AG09319 (cell line): ENCODE results near the gene FOXP1.

Experiments
- DNase-seq: peaks from one replicate; pipeline ENCODE4 v3.0.0-alpha.2; 2010; ENCODE audit warnings: low read depth; ENCODE audit errors: extremely low read depth
- CTCF ChIP-seq: IDR thresholded peaks from 2 replicates; pipeline ENCODE4 v1.5.1; 2011; ENCODE audit warnings: low read depth, mild to moderate bottlenecking, inconsistent platforms, low read length, moderate library complexity

Gene FOXP1

GRCh38 chr3:71339049-71339448, 244.5 kb downstream of the FOXP1 start:
- no peak for DNase-seq
- TF ChIP-seq CTCF = no peak

GRCh38 chr3:71332813-71333212, 250.7 kb downstream of the FOXP1 start:
- no peak for TF ChIP-seq CTCF
- no peak for DNase-seq

GRCh38 chr3:71330909-71331308, 252.6 kb downstream of the FOXP1 start:
- DNase-seq = no peak
- TF ChIP-seq CTCF = no peak

GRCh38 chr3:71330505-71330904, 253.0 kb downstream of the FOXP1 start:
- no peak for DNase-seq
- no peak for TF ChIP-seq CTCF

GRCh38 chr3:71329817-71330216, 253.7 kb downstream of the FOXP1 start:
- no peak for TF ChIP-seq CTCF
- no peak for DNase-seq

- DNase-seq = no peak
- TF ChIP-seq CTCF = no peak
Measured at GRCh38 chr3:71328926-71329325, 254.6 kb downstream of the FOXP1 start.

GRCh38 chr3:71327936-71328335, 255.6 kb downstream of the FOXP1 start:
- TF ChIP-seq CTCF = no peak

More at GRCh38 chr3:71327936-71328335, 255.6 kb downstream of the FOXP1 start:
- DNase-seq = no peak
